Activated CD4-positive, alpha-beta T cell treated with anti-CD3 and anti-CD28 coated beads, Interleukin-2, amount 10 ng/mL, durations not matched to agents 24 days and 14 days (primary cell): ENCODE data around the gene HAS3. TPM values are rescaled to one million over a fixed set of nuclear protein-coding genes. Genes with fewer than 3 reads are reported as not detected.
"Not testable (repeated sequence)": the region's sequence is repeated elsewhere in the genome, so short reads cannot be mapped to it uniquely, and the experiment has no call there.

Experiments used
- DNase-seq: peaks from one replicate; pipeline ENCODE4 v3.0.0; 2022
- H3K27ac Mint-ChIP-seq: one replicate; pipeline ENCODE4 v1.8.0; 2022; ENCODE audit warnings: mild to moderate bottlenecking, mixed read lengths
- H3K27me3 Mint-ChIP-seq: one replicate; pipeline ENCODE4 v1.8.0; 2022; ENCODE audit warnings: mixed read lengths
- H3K36me3 Mint-ChIP-seq: one replicate; pipeline ENCODE4 v1.8.0; 2022; ENCODE audit warnings: low read depth, mild to moderate bottlenecking, mixed read lengths
- H3K4me1 Mint-ChIP-seq: one replicate; pipeline ENCODE4 v1.8.0; 2021; ENCODE audit warnings: mixed read lengths
- H3K4me3 Mint-ChIP-seq: one replicate; pipeline ENCODE4 v1.8.0; 2022; ENCODE audit warnings: mild to moderate bottlenecking, moderate library complexity, mixed read lengths
- H3K9me3 Mint-ChIP-seq: one replicate; pipeline ENCODE4 v1.8.0; 2021; ENCODE audit warnings: mixed read lengths
- intact Hi-C: fragments of 100-400 bp; cut with micrococcal nuclease; formaldehyde crosslinking; loops from one replicate; pipeline ENCODE4 v1.15.1; 2023
- total RNA-seq: library from RNA; stranded (reverse); gene quantifications from 2 replicates; pipeline ENCODE4 v1.2.3, GENCODE V29; 2022

The HAS3 gene
- 0.56 and 0.64 TPM in 2 replicates for total RNA-seq

- H3K27ac Mint-ChIP-seq: peak within 1 kb of the TSS; percentile 58
Measured at GRCh38 chr16:69105501-69106361, at the start of gene HAS3. Gene HAS3, plus strand, starts transcription at chr16:69105653. Its CDS starts 3,743 bp downstream, at chr16:69109396.

GRCh38 chr16:69055980-69056379, 49.5 kb upstream of the HAS3 start:
- Mint-ChIP-seq H3K27ac (no peak overlapping the region), H3K9me3 (no peaks in the 10 kb centered on the region), H3K27me3 (no peaks in the 10 kb centered on the region), H3K36me3 (no peaks in the 10 kb centered on the region), H3K4me3 (no peak overlapping the region), H3K4me1 (no peaks in the 10 kb centered on the region)
- intact Hi-C loops: no loop called here
- no peak for DNase-seq

More at GRCh38 chr16:69105501-69106361, at the start of gene HAS3:
- peaks cover 13% of the 10 kb centered on the region for H3K4me1 Mint-ChIP-seq
- H3K36me3 Mint-ChIP-seq: peaks cover 9% of the 10 kb centered on the region
- peak within 1 kb of the TSS; percentile 90 for H3K4me3 Mint-ChIP-seq
- no peaks in the 10 kb centered on the region for H3K9me3 Mint-ChIP-seq
- intact Hi-C loops: no loop called here
- peaks cover 41% of the 10 kb centered on the region for H3K27me3 Mint-ChIP-seq
- DNase-seq: peak; percentile 81

GRCh38 chr16:69056421-69056820, 49.0 kb upstream of the HAS3 start:
- intact Hi-C loops: no loop called here
- Mint-ChIP-seq H3K27ac (no peak overlapping the region), H3K9me3 (no peaks in the 10 kb centered on the region), H3K4me3 (no peak overlapping the region), H3K4me1 (no peaks in the 10 kb centered on the region), H3K36me3 (no peaks in the 10 kb centered on the region), H3K27me3 (no peaks in the 10 kb centered on the region)
- DNase-seq: no peak

- no peaks in the 10 kb centered on the region for H3K4me1 Mint-ChIP-seq
- DNase-seq: no peak
- intact Hi-C loops: no loop called here
- no peak overlapping the region for H3K4me3 Mint-ChIP-seq
- H3K27me3 Mint-ChIP-seq: no peaks in the 10 kb centered on the region
- no peaks in the 10 kb centered on the region for H3K9me3 Mint-ChIP-seq
- no peak overlapping the region for H3K27ac Mint-ChIP-seq
- H3K36me3 Mint-ChIP-seq: no peaks in the 10 kb centered on the region
Measured at GRCh38 chr16:69057400-69058378, 47.8 kb upstream of the HAS3 start.

- H3K9me3 Mint-ChIP-seq: not testable (repeated sequence)
Measured at GRCh38 chr16:69063491-69063890, 42.0 kb upstream of the HAS3 start.

GRCh38 chr16:69064124-69064763, 41.2 kb upstream of the HAS3 start:
- no peaks in the 10 kb centered on the region for H3K4me1 Mint-ChIP-seq
- intact Hi-C loops: no loop called here
- no peak overlapping the region for H3K4me3 Mint-ChIP-seq
- DNase-seq: no peak
- no peaks in the 10 kb centered on the region for H3K27me3 Mint-ChIP-seq
- H3K9me3 Mint-ChIP-seq: no peaks in the 10 kb centered on the region
- H3K27ac Mint-ChIP-seq: no peak overlapping the region
- no peaks in the 10 kb centered on the region for H3K36me3 Mint-ChIP-seq

More at GRCh38 chr16:69063491-69063890, 42.0 kb upstream of the HAS3 start:
- H3K36me3 Mint-ChIP-seq, H3K4me3 Mint-ChIP-seq, H3K27me3 Mint-ChIP-seq, H3K4me1 Mint-ChIP-seq, DNase-seq, intact Hi-C loops, H3K27ac Mint-ChIP-seq: not testable (repeated sequence)

- DNase-seq: no peak
- H3K36me3 Mint-ChIP-seq: no peaks in the 10 kb centered on the region
- no peaks in the 10 kb centered on the region for H3K27me3 Mint-ChIP-seq
- intact Hi-C loops: no loop called here
- no peaks in the 10 kb centered on the region for H3K4me1 Mint-ChIP-seq
- no peak overlapping the region for H3K27ac Mint-ChIP-seq
- no peaks in the 10 kb centered on the region for H3K9me3 Mint-ChIP-seq
- H3K4me3 Mint-ChIP-seq: no peak overlapping the region
Measured at GRCh38 chr16:69064764-69065313, 40.6 kb upstream of the HAS3 start.

- Mint-ChIP-seq H3K27ac (no peak overlapping the region), H3K36me3 (no peaks in the 10 kb centered on the region), H3K4me3 (no peak overlapping the region), H3K9me3 (no peaks in the 10 kb centered on the region), H3K27me3 (no peaks in the 10 kb centered on the region), H3K4me1 (no peaks in the 10 kb centered on the region)
- no peak for DNase-seq
- intact Hi-C loops: no loop called here
Measured at GRCh38 chr16:69069504-69069903, 35.9 kb upstream of the HAS3 start.

- H3K4me3 Mint-ChIP-seq: no peak overlapping the region
- intact Hi-C loops: no loop called here
Measured at GRCh38 chr16:69071036-69071435, 34.4 kb upstream of the HAS3 start.

GRCh38 chr16:69072640-69072974, 32.8 kb upstream of the HAS3 start:
- Mint-ChIP-seq H3K27me3 (no peaks in the 10 kb centered on the region), H3K27ac (no peak overlapping the region), H3K4me3 (no peak overlapping the region), H3K36me3 (no peaks in the 10 kb centered on the region), H3K4me1 (no peaks in the 10 kb centered on the region), H3K9me3 (no peaks in the 10 kb centered on the region)
- intact Hi-C loops: no loop called here
- DNase-seq: no peak

More at GRCh38 chr16:69071036-69071435, 34.4 kb upstream of the HAS3 start:
- no peak for DNase-seq
- Mint-ChIP-seq H3K27ac (no peak overlapping the region), H3K36me3 (no peaks in the 10 kb centered on the region), H3K27me3 (no peaks in the 10 kb centered on the region), H3K9me3 (no peaks in the 10 kb centered on the region), H3K4me1 (no peaks in the 10 kb centered on the region)

GRCh38 chr16:69073181-69073702, 32.2 kb upstream of the HAS3 start:
- H3K36me3 Mint-ChIP-seq: no peaks in the 10 kb centered on the region
- H3K9me3 Mint-ChIP-seq: no peaks in the 10 kb centered on the region
- no peak for DNase-seq
- H3K4me3 Mint-ChIP-seq: no peak overlapping the region
- H3K27ac Mint-ChIP-seq: no peak overlapping the region
- intact Hi-C loops: no loop called here
- H3K27me3 Mint-ChIP-seq: no peaks in the 10 kb centered on the region
- no peaks in the 10 kb centered on the region for H3K4me1 Mint-ChIP-seq

GRCh38 chr16:69077251-69077650, 28.2 kb upstream of the HAS3 start:
- no peaks in the 10 kb centered on the region for H3K36me3 Mint-ChIP-seq
- intact Hi-C loops: no loop called here
- no peak overlapping the region for H3K4me3 Mint-ChIP-seq
- no peaks in the 10 kb centered on the region for H3K27me3 Mint-ChIP-seq
- no peak overlapping the region for H3K27ac Mint-ChIP-seq
- no peaks in the 10 kb centered on the region for H3K4me1 Mint-ChIP-seq
- H3K9me3 Mint-ChIP-seq: no peaks in the 10 kb centered on the region
- DNase-seq: no peak

GRCh38 chr16:69078073-69078472, 27.4 kb upstream of the HAS3 start:
- Mint-ChIP-seq H3K4me1 (no peaks in the 10 kb centered on the region), H3K36me3 (no peaks in the 10 kb centered on the region), H3K27me3 (no peaks in the 10 kb centered on the region), H3K27ac (no peak overlapping the region), H3K9me3 (no peaks in the 10 kb centered on the region), H3K4me3 (no peak overlapping the region)
- intact Hi-C loops: no loop called here
- DNase-seq: no peak
